Measurements from ENCODE around the gene TPST2. TPM values are rescaled to one million over a fixed set of nuclear protein-coding genes. Genes with fewer than 3 reads are reported as not detected.
"Not testable (repeated sequence)": the region's sequence is repeated elsewhere in the genome, so short reads cannot be mapped to it uniquely, and the experiment has no call there.

The TPST2 gene
- total and polyA plus RNA-seq, 2 experiments from 2014 or later: 31.0 to 36.8 TPM

DNA sequence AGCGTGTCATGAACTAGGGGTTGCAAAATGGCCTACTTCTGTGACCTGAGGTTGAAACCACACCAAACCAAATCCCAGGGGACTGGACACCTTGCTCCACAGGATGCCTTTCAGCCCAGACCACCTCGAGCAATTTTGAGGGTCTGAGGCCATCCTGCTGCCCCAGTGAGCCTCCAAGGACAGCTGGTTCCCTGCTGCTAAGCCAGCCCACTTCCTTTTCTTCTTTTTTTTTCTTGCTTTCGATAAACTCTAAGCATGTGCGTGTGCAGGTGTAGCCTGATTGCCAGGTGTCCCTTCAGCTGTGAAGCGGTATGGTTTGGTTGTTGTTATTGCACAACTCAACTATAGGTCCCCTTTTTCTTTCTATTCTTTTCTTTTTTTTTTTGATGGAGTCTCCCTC, 25.2 kb upstream of the TPST2 start:
- Histone ChIP-seq H4K20me1 (ENCODE audit: insufficient read depth, poor library complexity, severe bottlenecking) (no peaks in the 10 kb centered on the region), H3K4me1 (ENCODE audit: insufficient read depth) (no peaks in the 10 kb centered on the region), H3K9me2 (replicated peaks; ENCODE audit: insufficient read depth) (no peaks in the 10 kb centered on the region), H3K79me2 (no peaks in the 10 kb centered on the region), H3K4me2 (no peak overlapping the region), H3K9me3 (ENCODE audit: low read depth) (no peaks in the 10 kb centered on the region), H3K27me3 (peaks cover 22% of the 10 kb centered on the region), H2AFZ (no peak overlapping the region), H3K27ac (no peak overlapping the region), H3K36me3 (replicated peaks; ENCODE audit: insufficient read depth, low read depth) (no peaks in the 10 kb centered on the region), H3K4me3 (no peak overlapping the region)
- no peak for DNase-seq (ENCODE audit: low spot score)
- 60% methylated on average over 5 of the region's 5 CpGs for WGBS (ENCODE audit: low lambda C conversion rate, missing lambda C conversion rate)
- no peak for TF ChIP-seq EZH2phosphoT487 (IDR thresholded peaks at IDR 0.05; ENCODE audit: low read depth, severe bottlenecking, unreplicated experiment)
- TF ChIP-seq, protein P1, sequence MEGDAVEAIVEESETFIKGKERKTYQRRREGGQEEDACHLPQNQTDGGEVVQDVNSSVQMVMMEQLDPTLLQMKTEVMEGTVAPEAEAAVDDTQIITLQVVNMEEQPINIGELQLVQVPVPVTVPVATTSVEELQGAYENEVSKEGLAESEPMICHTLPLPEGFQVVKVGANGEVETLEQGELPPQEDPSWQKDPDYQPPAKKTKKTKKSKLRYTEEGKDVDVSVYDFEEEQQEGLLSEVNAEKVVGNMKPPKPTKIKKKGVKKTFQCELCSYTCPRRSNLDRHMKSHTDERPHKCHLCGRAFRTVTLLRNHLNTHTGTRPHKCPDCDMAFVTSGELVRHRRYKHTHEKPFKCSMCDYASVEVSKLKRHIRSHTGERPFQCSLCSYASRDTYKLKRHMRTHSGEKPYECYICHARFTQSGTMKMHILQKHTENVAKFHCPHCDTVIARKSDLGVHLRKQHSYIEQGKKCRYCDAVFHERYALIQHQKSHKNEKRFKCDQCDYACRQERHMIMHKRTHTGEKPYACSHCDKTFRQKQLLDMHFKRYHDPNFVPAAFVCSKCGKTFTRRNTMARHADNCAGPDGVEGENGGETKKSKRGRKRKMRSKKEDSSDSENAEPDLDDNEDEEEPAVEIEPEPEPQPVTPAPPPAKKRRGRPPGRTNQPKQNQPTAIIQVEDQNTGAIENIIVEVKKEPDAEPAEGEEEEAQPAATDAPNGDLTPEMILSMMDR (IDR thresholded peaks at IDR 0.05; ENCODE audit: poor library complexity): no peak
- no peak for TF ChIP-seq EZH2 (IDR thresholded peaks at IDR 0.05; ENCODE audit: borderline replicate concordance)

- H3K4me1 ChIP-seq (ENCODE audit: insufficient read depth): no peaks in the 10 kb centered on the region
- no peaks in the 10 kb centered on the region for H3K9me2 ChIP-seq (replicated peaks; ENCODE audit: insufficient read depth)
- no peaks in the 10 kb centered on the region for H3K36me3 ChIP-seq (replicated peaks; ENCODE audit: insufficient read depth, low read depth)
- no peak for DNase-seq (ENCODE audit: low spot score)
- peaks cover 22% of the 10 kb centered on the region for H3K27me3 ChIP-seq
- 41% methylated on average over 14 of the region's 14 CpGs for WGBS (ENCODE audit: low lambda C conversion rate, missing lambda C conversion rate)
- TF ChIP-seq EZH2phosphoT487 (IDR thresholded peaks at IDR 0.05; ENCODE audit: low read depth, severe bottlenecking, unreplicated experiment): no peak
- no peak for TF ChIP-seq EZH2 (IDR thresholded peaks at IDR 0.05; ENCODE audit: borderline replicate concordance)
- TF ChIP-seq, protein P1 (IDR thresholded peaks at IDR 0.05; ENCODE audit: poor library complexity): no peak
- no peak overlapping the region for H3K4me3 ChIP-seq
- no peak overlapping the region for H3K4me2 ChIP-seq
- no peaks in the 10 kb centered on the region for H3K79me2 ChIP-seq
- H4K20me1 ChIP-seq (ENCODE audit: insufficient read depth, poor library complexity, severe bottlenecking): no peaks in the 10 kb centered on the region
- H2AFZ ChIP-seq: no peak overlapping the region
- H3K9me3 ChIP-seq (ENCODE audit: low read depth): no peaks in the 10 kb centered on the region
- H3K27ac ChIP-seq: no peak overlapping the region
Observed at GRCh38 chr22:26614322-26614721, 24.4 kb upstream of the TPST2 start.

DNA sequence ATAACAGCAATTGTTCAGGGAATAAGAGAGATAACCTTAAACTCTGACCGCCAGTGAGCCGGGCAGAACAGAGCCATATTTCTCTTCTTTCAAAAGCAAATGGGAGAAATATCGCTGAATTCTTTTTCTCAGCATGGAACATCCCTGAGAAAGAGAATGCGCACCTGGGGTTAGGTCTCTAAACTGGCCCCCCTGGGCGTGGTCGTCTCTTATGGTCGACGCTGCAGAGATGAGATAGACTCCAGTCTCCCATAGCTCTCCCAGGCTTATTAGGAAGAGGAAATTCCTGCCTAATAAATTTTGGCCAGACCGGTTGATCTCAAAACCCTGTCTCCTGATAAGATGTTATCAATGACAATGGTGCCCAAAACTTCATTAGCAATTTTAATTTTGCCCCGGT, 23.8 kb upstream of the TPST2 start:
- not testable (repeated sequence) for H3K4me2 ChIP-seq; H3K4me3 ChIP-seq; H3K4me1 ChIP-seq (ENCODE audit: insufficient read depth); H3K9me2 ChIP-seq (replicated peaks; ENCODE audit: insufficient read depth); H3K79me2 ChIP-seq; H2AFZ ChIP-seq; H4K20me1 ChIP-seq (ENCODE audit: insufficient read depth, poor library complexity, severe bottlenecking); H3K27ac ChIP-seq; DNase-seq (ENCODE audit: low spot score); H3K36me3 ChIP-seq (replicated peaks; ENCODE audit: insufficient read depth, low read depth); H3K9me3 ChIP-seq (ENCODE audit: low read depth)
- WGBS (ENCODE audit: low lambda C conversion rate, missing lambda C conversion rate): 15% methylated on average over 10 of the region's 10 CpGs
- H3K27me3 ChIP-seq: peaks cover 24% of the 10 kb centered on the region

- H3K27ac ChIP-seq: no peak overlapping the region
- no peak overlapping the region for H2AFZ ChIP-seq
- H3K9me3 ChIP-seq (ENCODE audit: low read depth): no peaks in the 10 kb centered on the region
- H4K20me1 ChIP-seq (ENCODE audit: insufficient read depth, poor library complexity, severe bottlenecking): no peaks in the 10 kb centered on the region
- H3K79me2 ChIP-seq: no peaks in the 10 kb centered on the region
- H3K36me3 ChIP-seq (replicated peaks; ENCODE audit: insufficient read depth, low read depth): no peaks in the 10 kb centered on the region
- H3K27me3 ChIP-seq: peaks cover 33% of the 10 kb centered on the region
- H3K9me2 ChIP-seq (replicated peaks; ENCODE audit: insufficient read depth): no peaks in the 10 kb centered on the region
- DNase-seq (ENCODE audit: low spot score): no peak
- H3K4me2 ChIP-seq: no peak overlapping the region
- TF ChIP-seq, protein P1 (IDR thresholded peaks at IDR 0.05; ENCODE audit: poor library complexity): no peak
- TF ChIP-seq EZH2phosphoT487 (IDR thresholded peaks at IDR 0.05; ENCODE audit: low read depth, severe bottlenecking, unreplicated experiment): no peak
- TF ChIP-seq EZH2 (IDR thresholded peaks at IDR 0.05; ENCODE audit: borderline replicate concordance): no peak
- H3K4me3 ChIP-seq: no peak overlapping the region
- 91% methylated on average over 4 of the region's 4 CpGs for WGBS (ENCODE audit: low lambda C conversion rate, missing lambda C conversion rate)
- H3K4me1 ChIP-seq (ENCODE audit: insufficient read depth): no peaks in the 10 kb centered on the region
Observed at GRCh38 chr22:26612652-26613051, 22.7 kb upstream of the TPST2 start.

Data from hepatocyte (in vitro differentiated cells).